HEK293 (cell line): Measurements from ENCODE around the gene GTF2F2.

Source experiments
- CTCF ChIA-PET: fragments of 350-600 bp; formaldehyde crosslinking; extraction: SDS; loops from one replicate; lab custom pipeline; 2021; ENCODE audit warnings: antibody characterized with exemption; lab: Yijun Ruan, JAX
- POLR2A ChIA-PET: fragments of 300-600 bp; formaldehyde crosslinking; extraction: SDS; loops from one replicate; lab custom pipeline; 2020; ENCODE audit warnings: antibody characterized with exemption, inconsistent platforms; lab: Yijun Ruan, JAX
- H3K27ac ChIP-seq: fragments of 200-500 bp; sonication (Bioruptor generic); 2 replicates; pipeline ENCODE4 v1.5.1; 2014; ENCODE audit warnings: low read depth, low read length, control low read depth, inconsistent platforms; ENCODE audit errors: extremely low read depth
- H3K36me3 ChIP-seq, 2 experiments: fragments of 200-500 bp in 1 of 2; sonication (Bioruptor generic) in 1 of 2; 1 replicate in 1 of 2; 2 replicates in 1 of 2; pipeline ENCODE4 v1.5.1; 2014 to 2017; ENCODE audit warnings: inconsistent platforms in 2 of 2, low read length in 2 of 2; ENCODE audit not compliant: control insufficient read depth in 2 of 2, insufficient read depth in 1 of 2
- H3K4me1 ChIP-seq: fragments of 200-500 bp; sonication (Bioruptor generic); 2 replicates; pipeline ENCODE4 v1.5.1; 2014; ENCODE audit warnings: mild to moderate bottlenecking, low read length, inconsistent platforms; ENCODE audit not compliant: control insufficient read depth, insufficient read depth
- H3K4me3 ChIP-seq: 2 replicates; pipeline ENCODE4 v1.5.1; 2011; ENCODE audit warnings: low read depth, mild to moderate bottlenecking, control low read depth, low read length, moderate library complexity
- H3K9me3 ChIP-seq: fragments of 200-500 bp; sonication (Bioruptor generic); 2 replicates; pipeline ENCODE4 v1.5.1; 2014; ENCODE audit warnings: low read depth, low read length, inconsistent platforms; ENCODE audit not compliant: control insufficient read depth, insufficient read depth
- IKZF3 ChIP-seq: fragments of 450-650 bp; IDR thresholded peaks from 2 replicates; pipeline ENCODE4 v1.5.0; 2018; ENCODE audit warnings: missing biosample characterization, mild to moderate bottlenecking, missing genetic modification characterization, moderate library complexity
- KLF10 ChIP-seq: fragments of 450-650 bp; IDR thresholded peaks from 2 replicates; pipeline ENCODE4 v1.5.1; 2018; ENCODE audit warnings: missing biosample characterization, mild to moderate bottlenecking, missing genetic modification characterization
- KLF7 ChIP-seq: fragments of 450-650 bp; formaldehyde crosslinking; IDR thresholded peaks from 2 replicates; pipeline ENCODE4 v1.5.1; 2016; ENCODE audit warnings: missing biosample characterization, missing genetic modification characterization, borderline replicate concordance
- MZF1 ChIP-seq: fragments of 450-650 bp; formaldehyde crosslinking; IDR thresholded peaks from 2 replicates; pipeline ENCODE4 v1.5.1; 2017; ENCODE audit warnings: missing biosample characterization, missing genetic modification characterization, borderline replicate concordance
- OSR2 ChIP-seq: fragments of 450-650 bp; formaldehyde crosslinking; IDR thresholded peaks from 2 replicates; pipeline ENCODE4 v1.5.1; 2016; ENCODE audit warnings: missing biosample characterization, missing genetic modification characterization
- PRDM6 ChIP-seq: fragments of 450-650 bp; formaldehyde crosslinking; IDR thresholded peaks from 2 replicates; pipeline ENCODE4 v1.5.1; 2017; ENCODE audit warnings: missing biosample characterization, missing genetic modification characterization
- WT1 ChIP-seq: fragments of 450-650 bp; formaldehyde crosslinking; IDR thresholded peaks from 2 replicates; pipeline ENCODE4 v1.5.1; 2016; ENCODE audit warnings: missing biosample characterization, missing genetic modification characterization
- ZNF19 ChIP-seq: fragments of 450-650 bp; formaldehyde crosslinking; IDR thresholded peaks from 2 replicates; pipeline ENCODE4; 2016; ENCODE audit warnings: missing biosample characterization, missing genetic modification characterization, low read depth
- ZNF214 ChIP-seq: fragments of 450-650 bp; formaldehyde crosslinking; IDR thresholded peaks from 2 replicates; pipeline ENCODE4 v1.5.1; 2017; ENCODE audit warnings: missing biosample characterization, mild to moderate bottlenecking, missing genetic modification characterization, borderline replicate concordance
- ZNF23 ChIP-seq: fragments of 450-650 bp; formaldehyde crosslinking; IDR thresholded peaks from 2 replicates; pipeline ENCODE4 v1.5.1; 2016; ENCODE audit warnings: missing biosample characterization, missing genetic modification characterization, borderline replicate concordance
- ZNF311 ChIP-seq: fragments of 450-650 bp; formaldehyde crosslinking; IDR thresholded peaks from 2 replicates; pipeline ENCODE4 v1.5.1; 2017; ENCODE audit warnings: missing biosample characterization, missing genetic modification characterization, borderline replicate concordance
- ZNF404 ChIP-seq: fragments of 450-650 bp; formaldehyde crosslinking; IDR thresholded peaks from 2 replicates; pipeline ENCODE4 v1.5.1; 2017; ENCODE audit warnings: missing biosample characterization, missing genetic modification characterization
- ZNF529 ChIP-seq: fragments of 450-650 bp; formaldehyde crosslinking; IDR thresholded peaks from 2 replicates; pipeline ENCODE4 v1.5.1; 2017; ENCODE audit warnings: missing genetic modification characterization, missing biosample characterization; ENCODE audit not compliant: insufficient replicate concordance
- ZNF549 ChIP-seq: fragments of 450-650 bp; IDR thresholded peaks from 2 replicates; pipeline ENCODE4 v1.5.1; 2018; ENCODE audit warnings: missing biosample characterization, missing genetic modification characterization, mild to moderate bottlenecking, inconsistent platforms, moderate library complexity
- ZNF558 ChIP-seq: fragments of 450-650 bp; formaldehyde crosslinking; IDR thresholded peaks from 2 replicates; pipeline ENCODE4 v1.5.1; 2016; ENCODE audit warnings: missing biosample characterization, missing genetic modification characterization
- ZSCAN16 ChIP-seq: fragments of 450-650 bp; formaldehyde crosslinking; IDR thresholded peaks from 2 replicates; pipeline ENCODE4 v1.5.1; 2016; ENCODE audit warnings: missing biosample characterization, missing genetic modification characterization

Gene GTF2F2

GRCh38 chr13:45282994-45283393 lies 162.7 kb downstream of the GTF2F2 start:
- H3K4me3 ChIP-seq: no peak overlapping the region
- no peaks in the 10 kb centered on the region for H3K4me1 ChIP-seq
- H3K36me3 ChIP-seq: no peaks in the 10 kb centered on the region
- TF ChIP-seq ZSCAN16 (tag by site-specific recombination) (no peak), WT1 (tag by site-specific recombination) (peak; percentile 52; the same call in 1 of the 2 replicates), OSR2 (tag by site-specific recombination) (peak; percentile 79), PRDM6 (tag by site-specific recombination) (peak; percentile 64; the same call in 1 of the 2 replicates)
- no peak overlapping the region for H3K27ac ChIP-seq
- POLR2A ChIA-PET: no interaction called here
- no peaks in the 10 kb centered on the region for H3K9me3 ChIP-seq
- CTCF ChIA-PET: interaction anchor here (0.8 to 4.4 kb wide), 2 partner anchors 9 to 236 kb away, joined by 3 to 83 read pairs; no protein-coding TSS in a partner anchor

- ChIA-PET CTCF (interaction anchor here (1.5 kb wide), 1 partner anchor 19 kb away, joined by 3 read pairs; no protein-coding TSS in a partner anchor), POLR2A (no interaction called here)
- Histone ChIP-seq H3K9me3 (no peaks in the 10 kb centered on the region), H3K27ac (no peak overlapping the region), H3K4me1 (no peaks in the 10 kb centered on the region), H3K4me3 (no peak overlapping the region), H3K36me3 (no peaks in the 10 kb centered on the region)
- TF ChIP-seq ZNF549 (tag by site-specific recombination): no peak
- no peak for TF ChIP-seq KLF10 (tag by site-specific recombination)
- no peak for TF ChIP-seq ZNF558 (tag by site-specific recombination)
Observed at GRCh38 chr13:45289936-45290563, 169.7 kb downstream of the GTF2F2 start.

- ChIA-PET CTCF (interaction anchor here (0.6 to 1.5 kb wide), 4 partner anchors 9 to 259 kb away, joined by 3 to 7 read pairs (median 4); no protein-coding TSS in a partner anchor), POLR2A (no interaction called here)
- no peak for TF ChIP-seq KLF7 (tag by site-specific recombination)
- TF ChIP-seq ZNF214 (tag by site-specific recombination): no peak
- TF ChIP-seq MZF1 (tag by site-specific recombination): no peak
- TF ChIP-seq ZNF19 (tag by site-specific recombination): no peak
- no peak for TF ChIP-seq ZNF23
- TF ChIP-seq, all 188 proteins: peak for 0
- Histone ChIP-seq H3K36me3 (no peaks in the 10 kb centered on the region), H3K9me3 (no peaks in the 10 kb centered on the region), H3K4me1 (no peaks in the 10 kb centered on the region), H3K27ac (no peak overlapping the region), H3K4me3 (no peak overlapping the region)
Observed at GRCh38 chr13:45292176-45292575, 171.9 kb downstream of the GTF2F2 start.

- no peaks in the 10 kb centered on the region for H3K4me1 ChIP-seq
- CTCF ChIA-PET: interaction anchor here (0.6 to 1.1 kb wide), 3 partner anchors 11 to 398 kb away, joined by 3 to 5 read pairs (median 4); no protein-coding TSS in a partner anchor
- no peak overlapping the region for H3K4me3 ChIP-seq
- H3K9me3 ChIP-seq: no peaks in the 10 kb centered on the region
- no peak for TF ChIP-seq ZNF404 (tag by site-specific recombination)
- TF ChIP-seq ZNF549 (tag by site-specific recombination): no peak
- no peak for TF ChIP-seq IKZF3
- TF ChIP-seq ZNF529 (tag by site-specific recombination): no peak
- TF ChIP-seq ZNF311 (tag by site-specific recombination): no peak
- POLR2A ChIA-PET: no interaction called here
- no peak overlapping the region for H3K27ac ChIP-seq
- no peaks in the 10 kb centered on the region for H3K36me3 ChIP-seq
Observed at GRCh38 chr13:45295536-45295935, 175.2 kb downstream of the GTF2F2 start.
